WTC11 (cell line): ENCODE results near the gene TTLL4. TPM values are rescaled to one million over a fixed set of nuclear protein-coding genes. Genes with fewer than 3 reads are reported as not detected.

Experiments
- ATAC-seq: fragments of 200-7000 bp; cut with Tn5 transposase; 2 replicates; pipeline ENCODE4 v1.10.0; 2021; ENCODE audit warnings: mild to moderate bottlenecking, moderate library complexity
- CTCF ChIA-PET: fragments of 300-600 bp; sonication (Branson Sonifier 250); formaldehyde crosslinking; loops from one replicate; lab custom pipeline; 2021; ENCODE audit warnings: antibody characterized with exemption; lab: Charles Lee
- POLR2A ChIA-PET: fragments of 350-600 bp; sonication (Branson Sonifier 250); formaldehyde crosslinking; loops from one replicate; lab custom pipeline; 2021; ENCODE audit warnings: antibody characterized with exemption; lab: Charles Lee
- DNase-seq: peaks from one replicate; pipeline ENCODE4 v3.0.0; 2021; ENCODE audit warnings: low spot score
- H3K27ac Mint-ChIP-seq: 2 replicates; pipeline ENCODE4 v1.8.0; 2021; ENCODE audit warnings: mixed read lengths
- H3K27me3 Mint-ChIP-seq: 2 replicates; pipeline ENCODE4 v1.8.0; 2021; ENCODE audit warnings: low read depth, mild to moderate bottlenecking, moderate library complexity, mixed read lengths
- H3K36me3 Mint-ChIP-seq: 2 replicates; pipeline ENCODE4 v1.8.0; 2021; ENCODE audit warnings: mixed read lengths
- H3K4me1 Mint-ChIP-seq: 2 replicates; pipeline ENCODE4 v1.8.0; 2022; ENCODE audit warnings: mixed read lengths
- H3K4me3 Mint-ChIP-seq: 2 replicates; pipeline ENCODE4 v1.8.0; 2021; ENCODE audit warnings: mild to moderate bottlenecking, moderate library complexity, mixed read lengths
- H3K9me3 Mint-ChIP-seq: 2 replicates; pipeline ENCODE4 v1.8.0; 2021; ENCODE audit warnings: mixed read lengths
- CREM ChIP-seq: sonication (generic); formaldehyde crosslinking; IDR thresholded peaks from 2 replicates; pipeline ENCODE4 v1.8.1; 2022; ENCODE audit warnings: mild to moderate bottlenecking, missing genetic modification reagents, moderate library complexity
- ELF4 ChIP-seq: sonication (generic); formaldehyde crosslinking; IDR thresholded peaks from 2 replicates; pipeline ENCODE4 v1.8.1; 2022; ENCODE audit warnings: low read depth, mild to moderate bottlenecking, moderate library complexity, missing genetic modification reagents
- FOXJ3 ChIP-seq: sonication (generic); formaldehyde crosslinking; IDR thresholded peaks from 2 replicates; pipeline ENCODE4 v1.9.0; 2021; ENCODE audit warnings: missing genetic modification reagents, mild to moderate bottlenecking, borderline replicate concordance
- GRHL2 ChIP-seq: fragments of 250-450 bp; sonication (Bioruptor Pico); IDR thresholded peaks from 2 replicates; pipeline ENCODE4 v1.8.0; 2022; ENCODE audit warnings: mild to moderate bottlenecking, moderate library complexity; ENCODE audit not compliant: insufficient replicate concordance, severe bottlenecking
- HMGA2 ChIP-seq: fragments of 250-450 bp; sonication (Bioruptor Pico); IDR thresholded peaks from 2 replicates; pipeline ENCODE4 v1.4.0; 2021; ENCODE audit warnings: mild to moderate bottlenecking, moderate library complexity
- MXD4 ChIP-seq: fragments of 250-450 bp; sonication (Bioruptor Pico); IDR thresholded peaks from 2 replicates; pipeline ENCODE4 v1.8.0; 2021; ENCODE audit warnings: mild to moderate bottlenecking, moderate library complexity, borderline replicate concordance
- NR1H2 ChIP-seq: sonication (generic); formaldehyde crosslinking; IDR thresholded peaks from 2 replicates; pipeline ENCODE4 v1.9.0; 2021; ENCODE audit warnings: mild to moderate bottlenecking, moderate library complexity, missing genetic modification reagents
- OVOL2 ChIP-seq: fragments of 250-450 bp; sonication (Bioruptor Pico); IDR thresholded peaks from 2 replicates; pipeline ENCODE4 v1.9.0; 2021; ENCODE audit warnings: mild to moderate bottlenecking, borderline replicate concordance
- RELA ChIP-seq: sonication (generic); formaldehyde crosslinking; IDR thresholded peaks from 2 replicates; pipeline ENCODE4 v1.8.1; 2022; ENCODE audit warnings: missing genetic modification reagents, mild to moderate bottlenecking, borderline replicate concordance
- SOX15 ChIP-seq: fragments of 250-450 bp; sonication (Bioruptor Pico); IDR thresholded peaks from 2 replicates; pipeline ENCODE4 v1.9.0; 2021; ENCODE audit warnings: mild to moderate bottlenecking
- TEAD1 ChIP-seq: sonication (generic); formaldehyde crosslinking; IDR thresholded peaks from 2 replicates; pipeline ENCODE4 v1.8.0; 2022; ENCODE audit warnings: mild to moderate bottlenecking, missing genetic modification reagents
- TEAD4 ChIP-seq: sonication (generic); formaldehyde crosslinking; IDR thresholded peaks from 2 replicates; pipeline ENCODE4 v1.8.0; 2022; ENCODE audit warnings: mild to moderate bottlenecking, missing genetic modification reagents
- ZNF219 ChIP-seq: sonication (generic); formaldehyde crosslinking; IDR thresholded peaks from 2 replicates; pipeline ENCODE4 v1.8.0; 2023; ENCODE audit warnings: missing genetic modification reagents, mild to moderate bottlenecking, borderline replicate concordance
- ZNF317 ChIP-seq: sonication (generic); formaldehyde crosslinking; IDR thresholded peaks from 2 replicates; pipeline ENCODE4 v1.8.1; 2023; ENCODE audit warnings: low read depth, mild to moderate bottlenecking, moderate library complexity, missing genetic modification reagents, borderline replicate concordance
- ZNF396 ChIP-seq: fragments of 250-450 bp; sonication (Bioruptor Pico); IDR thresholded peaks from 2 replicates; pipeline ENCODE4 v1.8.0; 2021; ENCODE audit warnings: mild to moderate bottlenecking, moderate library complexity, borderline replicate concordance
- total RNA-seq: library from RNA; stranded (reverse); gene quantifications from 3 replicates; pipeline ENCODE4 v1.2.3, GENCODE V29; 2021
- TF ChIP-seq, protein P1 (sequence below): sonication (generic); formaldehyde crosslinking; IDR thresholded peaks from 2 replicates; pipeline ENCODE4 v1.8.1; 2023; ENCODE audit warnings: mild to moderate bottlenecking, missing genetic modification reagents, moderate library complexity
- TF ChIP-seq, protein P2 (sequence below): sonication (generic); formaldehyde crosslinking; IDR thresholded peaks from 2 replicates; pipeline ENCODE4 v1.8.1; 2022; ENCODE audit warnings: low read depth, mild to moderate bottlenecking, moderate library complexity, missing genetic modification reagents, borderline replicate concordance
- TF ChIP-seq, protein P3 (sequence below): sonication (generic); formaldehyde crosslinking; IDR thresholded peaks from 2 replicates; pipeline ENCODE4 v1.8.1; 2022; ENCODE audit warnings: mild to moderate bottlenecking, missing genetic modification reagents, moderate library complexity, borderline replicate concordance
- TF ChIP-seq, protein P4 (sequence below): sonication (generic); formaldehyde crosslinking; IDR thresholded peaks from 2 replicates; pipeline ENCODE4 v1.8.1; 2022; ENCODE audit warnings: missing genetic modification reagents, borderline replicate concordance
- TF ChIP-seq, protein P5 (sequence below): sonication (generic); formaldehyde crosslinking; IDR thresholded peaks from 2 replicates; pipeline ENCODE4 v1.8.1; 2023; ENCODE audit warnings: mild to moderate bottlenecking, moderate library complexity, missing genetic modification reagents
- TF ChIP-seq, protein P6 (sequence below): sonication (generic); formaldehyde crosslinking; IDR thresholded peaks from 2 replicates; pipeline ENCODE4 v1.8.0; 2022; ENCODE audit warnings: missing genetic modification reagents
- TF ChIP-seq, protein P7 (sequence below): sonication (generic); formaldehyde crosslinking; IDR thresholded peaks from 2 replicates; pipeline ENCODE4 v1.8.1; 2023; ENCODE audit warnings: mild to moderate bottlenecking, missing genetic modification reagents
- TF ChIP-seq, protein P8 (sequence below): sonication (generic); formaldehyde crosslinking; IDR thresholded peaks from 2 replicates; pipeline ENCODE4 v1.8.1; 2023; ENCODE audit warnings: mild to moderate bottlenecking, missing genetic modification reagents, moderate library complexity

TTLL4 gene
- total RNA-seq, 1 experiment from 2014 or later, result 87.4 TPM

DNA sequence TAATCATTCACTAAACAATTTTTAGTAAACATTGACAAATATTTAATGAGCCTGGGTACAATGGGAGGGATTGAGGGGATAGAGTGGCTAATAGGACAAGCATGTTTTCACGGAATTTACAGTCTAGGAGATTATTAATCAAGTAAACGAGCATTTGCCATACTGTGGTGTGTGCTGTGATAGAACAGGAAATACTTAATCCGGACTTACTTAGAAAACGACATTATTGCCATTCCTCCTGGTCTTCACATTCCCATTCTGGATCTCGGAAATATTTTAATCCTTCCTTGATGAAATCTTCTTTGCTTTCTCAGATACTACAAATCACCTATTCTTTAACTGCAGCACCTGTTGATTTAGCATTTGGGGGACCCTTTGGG lies 905 bp downstream of the TTLL4 start:
- Mint-ChIP-seq H3K4me1 (peaks cover 11% of the 10 kb centered on the region), H3K4me3 (peak overlapping the region; percentile 98), H3K27ac (0 out of 2 replicates have a peak overlapping the region, but pooled peaks have one; percentile 56), H3K9me3 (peaks cover 4% of the 10 kb centered on the region), H3K27me3 (no peaks in the 10 kb centered on the region; the same call in 1 of the 2 replicates), H3K36me3 (peaks cover 15% of the 10 kb centered on the region)
- ChIA-PET POLR2A (no interaction called here), CTCF (interaction anchor here (1.0 to 2.4 kb wide), 6 partner anchors 10 to 136 kb away, joined by 4 to 30 read pairs (median 12); partner anchors contain the start of gene CYP27A1)
- ATAC-seq (no peak), DNase-seq (no peak)
- TF ChIP-seq GRHL2 (CRISPR knock-in tag), result no peak
- no peak for TF ChIP-seq MXD4 (CRISPR knock-in tag)
- no peak for TF ChIP-seq ZNF219 (CRISPR knock-in tag)
- no peak for TF ChIP-seq TEAD1
- no peak for TF ChIP-seq FOXJ3
- TF ChIP-seq HMGA2 (CRISPR knock-in tag), result no peak
- no peak for TF ChIP-seq ZNF396 (CRISPR knock-in tag)
- TF ChIP-seq, protein P1, sequence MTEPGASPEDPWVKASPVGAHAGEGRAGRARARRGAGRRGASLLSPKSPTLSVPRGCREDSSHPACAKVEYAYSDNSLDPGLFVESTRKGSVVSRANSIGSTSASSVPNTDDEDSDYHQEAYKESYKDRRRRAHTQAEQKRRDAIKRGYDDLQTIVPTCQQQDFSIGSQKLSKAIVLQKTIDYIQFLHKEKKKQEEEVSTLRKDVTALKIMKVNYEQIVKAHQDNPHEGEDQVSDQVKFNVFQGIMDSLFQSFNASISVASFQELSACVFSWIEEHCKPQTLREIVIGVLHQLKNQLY (CRISPR knock-in tag), result no peak
- TF ChIP-seq OVOL2 (CRISPR knock-in tag), result no peak
- TF ChIP-seq, protein P2, sequence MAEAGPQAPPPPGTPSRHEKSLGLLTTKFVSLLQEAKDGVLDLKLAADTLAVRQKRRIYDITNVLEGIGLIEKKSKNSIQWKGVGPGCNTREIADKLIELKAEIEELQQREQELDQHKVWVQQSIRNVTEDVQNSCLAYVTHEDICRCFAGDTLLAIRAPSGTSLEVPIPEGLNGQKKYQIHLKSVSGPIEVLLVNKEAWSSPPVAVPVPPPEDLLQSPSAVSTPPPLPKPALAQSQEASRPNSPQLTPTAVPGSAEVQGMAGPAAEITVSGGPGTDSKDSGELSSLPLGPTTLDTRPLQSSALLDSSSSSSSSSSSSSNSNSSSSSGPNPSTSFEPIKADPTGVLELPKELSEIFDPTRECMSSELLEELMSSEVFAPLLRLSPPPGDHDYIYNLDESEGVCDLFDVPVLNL (CRISPR knock-in tag), result no peak
- TF ChIP-seq ELF4, result no peak
- TF ChIP-seq CREM (CRISPR knock-in tag), result no peak
- TF ChIP-seq, protein P3, sequence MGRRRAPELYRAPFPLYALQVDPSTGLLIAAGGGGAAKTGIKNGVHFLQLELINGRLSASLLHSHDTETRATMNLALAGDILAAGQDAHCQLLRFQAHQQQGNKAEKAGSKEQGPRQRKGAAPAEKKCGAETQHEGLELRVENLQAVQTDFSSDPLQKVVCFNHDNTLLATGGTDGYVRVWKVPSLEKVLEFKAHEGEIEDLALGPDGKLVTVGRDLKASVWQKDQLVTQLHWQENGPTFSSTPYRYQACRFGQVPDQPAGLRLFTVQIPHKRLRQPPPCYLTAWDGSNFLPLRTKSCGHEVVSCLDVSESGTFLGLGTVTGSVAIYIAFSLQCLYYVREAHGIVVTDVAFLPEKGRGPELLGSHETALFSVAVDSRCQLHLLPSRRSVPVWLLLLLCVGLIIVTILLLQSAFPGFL (CRISPR knock-in tag), result no peak
- TF ChIP-seq SOX15 (CRISPR knock-in tag), result no peak
- no peak for TF ChIP-seq NR1H2
- TF ChIP-seq, protein P4, sequence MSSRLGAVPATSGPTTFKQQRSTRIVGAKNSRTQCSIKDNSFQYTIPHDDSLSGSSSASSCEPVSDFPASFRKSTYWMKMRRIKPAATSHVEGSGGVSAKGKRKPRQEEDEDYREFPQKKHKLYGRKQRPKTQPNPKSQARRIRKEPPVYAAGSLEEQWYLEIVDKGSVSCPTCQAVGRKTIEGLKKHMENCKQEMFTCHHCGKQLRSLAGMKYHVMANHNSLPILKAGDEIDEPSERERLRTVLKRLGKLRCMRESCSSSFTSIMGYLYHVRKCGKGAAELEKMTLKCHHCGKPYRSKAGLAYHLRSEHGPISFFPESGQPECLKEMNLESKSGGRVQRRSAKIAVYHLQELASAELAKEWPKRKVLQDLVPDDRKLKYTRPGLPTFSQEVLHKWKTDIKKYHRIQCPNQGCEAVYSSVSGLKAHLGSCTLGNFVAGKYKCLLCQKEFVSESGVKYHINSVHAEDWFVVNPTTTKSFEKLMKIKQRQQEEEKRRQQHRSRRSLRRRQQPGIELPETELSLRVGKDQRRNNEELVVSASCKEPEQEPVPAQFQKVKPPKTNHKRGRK (CRISPR knock-in tag), result no peak
- TF ChIP-seq, protein P5, sequence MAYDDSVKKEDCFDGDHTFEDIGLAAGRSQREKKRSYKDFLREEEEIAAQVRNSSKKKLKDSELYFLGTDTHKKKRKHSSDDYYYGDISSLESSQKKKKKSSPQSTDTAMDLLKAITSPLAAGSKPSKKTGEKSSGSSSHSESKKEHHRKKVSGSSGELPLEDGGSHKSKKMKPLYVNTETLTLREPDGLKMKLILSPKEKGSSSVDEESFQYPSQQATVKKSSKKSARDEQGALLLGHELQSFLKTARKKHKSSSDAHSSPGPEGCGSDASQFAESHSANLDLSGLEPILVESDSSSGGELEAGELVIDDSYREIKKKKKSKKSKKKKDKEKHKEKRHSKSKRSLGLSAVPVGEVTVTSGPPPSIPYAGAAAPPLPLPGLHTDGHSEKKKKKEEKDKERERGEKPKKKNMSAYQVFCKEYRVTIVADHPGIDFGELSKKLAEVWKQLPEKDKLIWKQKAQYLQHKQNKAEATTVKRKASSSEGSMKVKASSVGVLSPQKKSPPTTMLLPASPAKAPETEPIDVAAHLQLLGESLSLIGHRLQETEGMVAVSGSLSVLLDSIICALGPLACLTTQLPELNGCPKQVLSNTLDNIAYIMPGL (CRISPR knock-in tag), result no peak

DNA sequence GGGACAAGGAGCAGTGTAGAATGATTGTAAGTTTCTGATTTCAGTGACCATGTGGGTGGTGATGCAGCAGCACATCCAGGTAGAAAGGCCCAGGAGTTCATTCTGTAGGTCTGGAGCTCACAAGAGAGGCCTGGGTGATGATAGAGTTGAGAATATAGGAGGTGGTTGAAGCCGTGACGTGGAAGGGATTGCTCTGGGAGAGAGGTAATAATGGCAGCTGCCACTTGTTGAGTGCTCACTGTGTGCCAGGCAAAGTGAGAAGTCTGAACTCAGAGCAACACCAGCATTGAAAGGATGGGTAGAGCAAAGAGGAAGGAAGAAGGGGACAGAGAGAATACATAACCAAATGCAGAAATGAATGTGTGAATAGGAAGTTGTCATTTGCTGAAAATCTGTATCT lies 3.3 kb downstream of the TTLL4 start:
- DNase-seq (no peak), ATAC-seq (no peak)
- Mint-ChIP-seq H3K4me3 (no peak overlapping the region), H3K36me3 (peaks cover 15% of the 10 kb centered on the region), H3K9me3 (no peaks in the 10 kb centered on the region), H3K4me1 (peaks cover 16% of the 10 kb centered on the region), H3K27me3 (no peaks in the 10 kb centered on the region), H3K27ac (peak overlapping the region; percentile 55; the same call in 1 of the 2 replicates)
- ChIA-PET POLR2A (no interaction called here), CTCF (interaction anchor here (0.9 kb wide), 1 partner anchor 183 kb away, joined by 3 read pairs; no protein-coding TSS in a partner anchor)
- no peak for TF ChIP-seq RELA
- TF ChIP-seq, protein P6, sequence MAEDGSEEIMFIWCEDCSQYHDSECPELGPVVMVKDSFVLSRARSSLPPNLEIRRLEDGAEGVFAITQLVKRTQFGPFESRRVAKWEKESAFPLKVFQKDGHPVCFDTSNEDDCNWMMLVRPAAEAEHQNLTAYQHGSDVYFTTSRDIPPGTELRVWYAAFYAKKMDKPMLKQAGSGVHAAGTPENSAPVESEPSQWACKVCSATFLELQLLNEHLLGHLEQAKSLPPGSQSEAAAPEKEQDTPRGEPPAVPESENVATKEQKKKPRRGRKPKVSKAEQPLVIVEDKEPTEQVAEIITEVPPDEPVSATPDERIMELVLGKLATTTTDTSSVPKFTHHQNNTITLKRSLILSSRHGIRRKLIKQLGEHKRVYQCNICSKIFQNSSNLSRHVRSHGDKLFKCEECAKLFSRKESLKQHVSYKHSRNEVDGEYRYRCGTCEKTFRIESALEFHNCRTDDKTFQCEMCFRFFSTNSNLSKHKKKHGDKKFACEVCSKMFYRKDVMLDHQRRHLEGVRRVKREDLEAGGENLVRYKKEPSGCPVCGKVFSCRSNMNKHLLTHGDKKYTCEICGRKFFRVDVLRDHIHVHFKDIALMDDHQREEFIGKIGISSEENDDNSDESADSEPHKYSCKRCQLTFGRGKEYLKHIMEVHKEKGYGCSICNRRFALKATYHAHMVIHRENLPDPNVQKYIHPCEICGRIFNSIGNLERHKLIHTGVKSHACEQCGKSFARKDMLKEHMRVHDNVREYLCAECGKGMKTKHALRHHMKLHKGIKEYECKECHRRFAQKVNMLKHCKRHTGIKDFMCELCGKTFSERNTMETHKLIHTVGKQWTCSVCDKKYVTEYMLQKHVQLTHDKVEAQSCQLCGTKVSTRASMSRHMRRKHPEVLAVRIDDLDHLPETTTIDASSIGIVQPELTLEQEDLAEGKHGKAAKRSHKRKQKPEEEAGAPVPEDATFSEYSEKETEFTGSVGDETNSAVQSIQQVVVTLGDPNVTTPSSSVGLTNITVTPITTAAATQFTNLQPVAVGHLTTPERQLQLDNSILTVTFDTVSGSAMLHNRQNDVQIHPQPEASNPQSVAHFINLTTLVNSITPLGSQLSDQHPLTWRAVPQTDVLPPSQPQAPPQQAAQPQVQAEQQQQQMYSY (CRISPR knock-in tag), result no peak
- no peak for TF ChIP-seq ZNF317 (CRISPR knock-in tag)
- no peak for TF ChIP-seq TEAD4
- TF ChIP-seq, protein P7, sequence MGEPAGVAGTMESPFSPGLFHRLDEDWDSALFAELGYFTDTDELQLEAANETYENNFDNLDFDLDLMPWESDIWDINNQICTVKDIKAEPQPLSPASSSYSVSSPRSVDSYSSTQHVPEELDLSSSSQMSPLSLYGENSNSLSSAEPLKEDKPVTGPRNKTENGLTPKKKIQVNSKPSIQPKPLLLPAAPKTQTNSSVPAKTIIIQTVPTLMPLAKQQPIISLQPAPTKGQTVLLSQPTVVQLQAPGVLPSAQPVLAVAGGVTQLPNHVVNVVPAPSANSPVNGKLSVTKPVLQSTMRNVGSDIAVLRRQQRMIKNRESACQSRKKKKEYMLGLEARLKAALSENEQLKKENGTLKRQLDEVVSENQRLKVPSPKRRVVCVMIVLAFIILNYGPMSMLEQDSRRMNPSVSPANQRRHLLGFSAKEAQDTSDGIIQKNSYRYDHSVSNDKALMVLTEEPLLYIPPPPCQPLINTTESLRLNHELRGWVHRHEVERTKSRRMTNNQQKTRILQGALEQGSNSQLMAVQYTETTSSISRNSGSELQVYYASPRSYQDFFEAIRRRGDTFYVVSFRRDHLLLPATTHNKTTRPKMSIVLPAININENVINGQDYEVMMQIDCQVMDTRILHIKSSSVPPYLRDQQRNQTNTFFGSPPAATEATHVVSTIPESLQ (CRISPR knock-in tag), result no peak
- TF ChIP-seq, protein P8, sequence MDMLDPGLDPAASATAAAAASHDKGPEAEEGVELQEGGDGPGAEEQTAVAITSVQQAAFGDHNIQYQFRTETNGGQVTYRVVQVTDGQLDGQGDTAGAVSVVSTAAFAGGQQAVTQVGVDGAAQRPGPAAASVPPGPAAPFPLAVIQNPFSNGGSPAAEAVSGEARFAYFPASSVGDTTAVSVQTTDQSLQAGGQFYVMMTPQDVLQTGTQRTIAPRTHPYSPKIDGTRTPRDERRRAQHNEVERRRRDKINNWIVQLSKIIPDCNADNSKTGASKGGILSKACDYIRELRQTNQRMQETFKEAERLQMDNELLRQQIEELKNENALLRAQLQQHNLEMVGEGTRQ (CRISPR knock-in tag), result no peak
